ENCODE measurements around the gene TMEM53.

DNA sequence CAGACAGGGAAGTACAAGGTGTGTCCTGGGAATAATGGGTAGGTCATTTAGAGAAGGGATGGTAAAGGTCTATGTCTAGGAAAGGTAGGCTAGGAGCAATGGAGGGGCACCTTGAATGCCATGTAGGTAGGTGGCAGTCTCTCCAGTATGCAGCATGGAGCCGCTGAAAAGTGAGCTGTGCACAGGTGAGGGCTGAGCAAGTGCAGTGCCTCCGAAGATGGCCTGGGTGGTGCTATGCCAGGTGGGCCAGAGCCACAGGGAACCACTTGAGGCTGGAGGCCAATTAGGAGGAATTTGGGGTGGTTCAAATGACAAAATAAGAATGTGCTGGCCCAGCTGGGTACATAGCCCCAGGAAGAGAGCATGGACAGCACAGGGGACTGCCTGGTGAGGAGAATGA, 31.7 kb upstream of the TMEM53 start:
- no peak for TF ChIP-seq POLR2A (IDR thresholded peaks at IDR 0.05; ENCODE audit: low read depth, low read length)
- TF ChIP-seq TAF1 (IDR thresholded peaks at IDR 0.05; ENCODE audit: borderline replicate concordance, low read depth, low read length), result no peak
- TF ChIP-seq POLR2AphosphoS5 (IDR thresholded peaks at IDR 0.05; ENCODE audit: low read depth, low read length), result no peak

Data from GM12892 (cell line).